Measurements from ENCODE around the gene LBX2. TPM values are rescaled to one million over a fixed set of nuclear protein-coding genes. Genes with fewer than 3 reads are reported as not detected.
A peak's percentile ranks its signal among the peaks of the same experiment; 100 is the strongest.

The LBX2 gene
- total and polyA plus RNA-seq, 10 of the 15 experiments (the other 5 are each of a cell fraction or from before 2014, with no cell fraction given), result 0.08 to 4.0 (median 0.27) TPM

DNA sequence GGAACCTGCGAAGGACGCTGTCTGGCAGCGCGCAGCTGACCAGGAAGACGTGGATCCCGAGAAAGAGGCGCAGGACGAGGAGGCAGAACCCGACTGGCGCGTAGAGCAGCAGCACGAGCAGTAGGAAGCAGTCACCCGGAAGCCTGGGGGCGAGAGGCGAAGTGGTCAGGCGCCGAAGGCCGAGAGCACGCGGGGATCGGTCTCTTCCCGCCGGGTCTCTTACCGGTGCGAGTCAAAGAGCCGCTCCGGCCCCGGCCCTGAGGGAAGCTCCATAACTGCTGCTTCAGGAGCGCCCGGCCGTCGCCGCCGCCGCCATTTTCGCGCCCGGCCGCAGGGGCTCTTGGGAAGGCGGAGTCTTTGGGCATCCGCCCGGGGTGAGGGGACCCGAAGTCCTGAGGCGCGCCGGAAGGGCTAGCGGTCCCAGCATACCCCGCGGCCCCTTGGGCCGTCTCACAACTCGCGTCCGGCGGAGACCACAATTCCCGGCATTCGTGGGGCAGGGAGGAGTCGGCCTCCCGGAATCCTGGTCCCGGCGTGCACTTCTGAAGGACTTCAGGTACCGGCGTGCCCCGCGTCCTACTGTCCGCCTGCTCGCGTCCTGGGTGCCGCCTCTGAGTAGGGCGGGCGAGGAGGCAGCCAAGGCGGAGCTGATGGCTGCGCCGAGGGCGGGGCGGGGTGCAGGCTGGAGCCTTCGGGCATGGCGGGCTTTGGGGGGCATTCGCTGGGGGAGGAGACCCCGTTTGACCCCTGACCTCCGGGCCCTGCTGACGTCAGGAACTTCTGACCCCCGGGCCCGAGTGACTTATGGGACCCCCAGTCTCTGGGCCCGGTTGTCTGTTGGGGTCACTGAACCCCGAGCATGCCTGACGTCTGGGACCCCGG is 30.2 kb upstream of the LBX2 start, which contains the start of the genes AUP1 and HTRA2 (continued):
- TF ChIP-seq MXI1 (IDR thresholded peaks at IDR 0.05; ENCODE audit: low read depth, low read length) (no peak), TBL1XR1 (IDR thresholded peaks at IDR 0.05; ENCODE audit: low read depth, low read length) (no peak; the same call in 1 of the 2 replicates), HDAC6 (IDR thresholded peaks at IDR 0.05; ENCODE audit: unreplicated experiment) (no peak), RUNX3 (IDR thresholded peaks at IDR 0.05; ENCODE audit: low read length) (no peak), EGR1 (IDR thresholded peaks at IDR 0.05; ENCODE audit: borderline replicate concordance in 1 of 2, low read depth in 2 of 2, low read length in 2 of 2) (no peak; a peak in 1 of 3 replicates), NRF1 (conservative IDR thresholded peaks at IDR 0.05; ENCODE audit: low read depth, low read length) (no peak), SMAD5 (IDR thresholded peaks at IDR 0.05; ENCODE audit: low read depth) (peak; percentile 77; the same call in 1 of the 2 replicates), GATAD2B (conservative IDR thresholded peaks at IDR 0.05; ENCODE audit: low read depth) (peak; percentile 61), BCL11A (IDR thresholded peaks at IDR 0.05; ENCODE audit: low read depth, low read length) (peak; percentile 18; the same call in 1 of the 2 replicates), SP1 (IDR thresholded peaks at IDR 0.05; ENCODE audit: low read depth, low read length) (peak; percentile 53), TCF7 (IDR thresholded peaks at IDR 0.05; ENCODE audit: borderline replicate concordance) (peak; percentile 73; the same call in 1 of the 2 replicates), ZBED1 (IDR thresholded peaks at IDR 0.05; ENCODE audit: borderline replicate concordance) (no peak), CBX5 (IDR thresholded peaks at IDR 0.05; ENCODE audit: low read depth) (no peak)
- TF ChIP-seq, protein P1, sequence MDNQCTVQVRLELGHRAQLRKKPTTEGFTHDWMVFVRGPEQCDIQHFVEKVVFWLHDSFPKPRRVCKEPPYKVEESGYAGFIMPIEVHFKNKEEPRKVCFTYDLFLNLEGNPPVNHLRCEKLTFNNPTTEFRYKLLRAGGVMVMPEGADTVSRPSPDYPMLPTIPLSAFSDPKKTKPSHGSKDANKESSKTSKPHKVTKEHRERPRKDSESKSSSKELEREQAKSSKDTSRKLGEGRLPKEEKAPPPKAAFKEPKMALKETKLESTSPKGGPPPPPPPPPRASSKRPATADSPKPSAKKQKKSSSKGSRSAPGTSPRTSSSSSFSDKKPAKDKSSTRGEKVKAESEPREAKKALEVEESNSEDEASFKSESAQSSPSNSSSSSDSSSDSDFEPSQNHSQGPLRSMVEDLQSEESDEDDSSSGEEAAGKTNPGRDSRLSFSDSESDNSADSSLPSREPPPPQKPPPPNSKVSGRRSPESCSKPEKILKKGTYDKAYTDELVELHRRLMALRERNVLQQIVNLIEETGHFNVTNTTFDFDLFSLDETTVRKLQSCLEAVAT (IDR thresholded peaks at IDR 0.05), result peak; percentile 60; the same call in 1 of the 2 replicates
- TF ChIP-seq, protein P2, sequence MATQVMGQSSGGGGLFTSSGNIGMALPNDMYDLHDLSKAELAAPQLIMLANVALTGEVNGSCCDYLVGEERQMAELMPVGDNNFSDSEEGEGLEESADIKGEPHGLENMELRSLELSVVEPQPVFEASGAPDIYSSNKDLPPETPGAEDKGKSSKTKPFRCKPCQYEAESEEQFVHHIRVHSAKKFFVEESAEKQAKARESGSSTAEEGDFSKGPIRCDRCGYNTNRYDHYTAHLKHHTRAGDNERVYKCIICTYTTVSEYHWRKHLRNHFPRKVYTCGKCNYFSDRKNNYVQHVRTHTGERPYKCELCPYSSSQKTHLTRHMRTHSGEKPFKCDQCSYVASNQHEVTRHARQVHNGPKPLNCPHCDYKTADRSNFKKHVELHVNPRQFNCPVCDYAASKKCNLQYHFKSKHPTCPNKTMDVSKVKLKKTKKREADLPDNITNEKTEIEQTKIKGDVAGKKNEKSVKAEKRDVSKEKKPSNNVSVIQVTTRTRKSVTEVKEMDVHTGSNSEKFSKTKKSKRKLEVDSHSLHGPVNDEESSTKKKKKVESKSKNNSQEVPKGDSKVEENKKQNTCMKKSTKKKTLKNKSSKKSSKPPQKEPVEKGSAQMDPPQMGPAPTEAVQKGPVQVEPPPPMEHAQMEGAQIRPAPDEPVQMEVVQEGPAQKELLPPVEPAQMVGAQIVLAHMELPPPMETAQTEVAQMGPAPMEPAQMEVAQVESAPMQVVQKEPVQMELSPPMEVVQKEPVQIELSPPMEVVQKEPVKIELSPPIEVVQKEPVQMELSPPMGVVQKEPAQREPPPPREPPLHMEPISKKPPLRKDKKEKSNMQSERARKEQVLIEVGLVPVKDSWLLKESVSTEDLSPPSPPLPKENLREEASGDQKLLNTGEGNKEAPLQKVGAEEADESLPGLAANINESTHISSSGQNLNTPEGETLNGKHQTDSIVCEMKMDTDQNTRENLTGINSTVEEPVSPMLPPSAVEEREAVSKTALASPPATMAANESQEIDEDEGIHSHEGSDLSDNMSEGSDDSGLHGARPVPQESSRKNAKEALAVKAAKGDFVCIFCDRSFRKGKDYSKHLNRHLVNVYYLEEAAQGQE (IDR thresholded peaks at IDR 0.05; ENCODE audit: low read depth, low read length), result no peak
- TF ChIP-seq, protein P3, sequence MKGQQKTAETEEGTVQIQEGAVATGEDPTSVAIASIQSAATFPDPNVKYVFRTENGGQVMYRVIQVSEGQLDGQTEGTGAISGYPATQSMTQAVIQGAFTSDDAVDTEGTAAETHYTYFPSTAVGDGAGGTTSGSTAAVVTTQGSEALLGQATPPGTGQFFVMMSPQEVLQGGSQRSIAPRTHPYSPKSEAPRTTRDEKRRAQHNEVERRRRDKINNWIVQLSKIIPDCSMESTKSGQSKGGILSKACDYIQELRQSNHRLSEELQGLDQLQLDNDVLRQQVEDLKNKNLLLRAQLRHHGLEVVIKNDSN (IDR thresholded peaks at IDR 0.05; ENCODE audit: borderline replicate concordance, extremely low read length, insufficient read depth, low read depth, low read length), result no peak
- TF ChIP-seq, protein P4, sequence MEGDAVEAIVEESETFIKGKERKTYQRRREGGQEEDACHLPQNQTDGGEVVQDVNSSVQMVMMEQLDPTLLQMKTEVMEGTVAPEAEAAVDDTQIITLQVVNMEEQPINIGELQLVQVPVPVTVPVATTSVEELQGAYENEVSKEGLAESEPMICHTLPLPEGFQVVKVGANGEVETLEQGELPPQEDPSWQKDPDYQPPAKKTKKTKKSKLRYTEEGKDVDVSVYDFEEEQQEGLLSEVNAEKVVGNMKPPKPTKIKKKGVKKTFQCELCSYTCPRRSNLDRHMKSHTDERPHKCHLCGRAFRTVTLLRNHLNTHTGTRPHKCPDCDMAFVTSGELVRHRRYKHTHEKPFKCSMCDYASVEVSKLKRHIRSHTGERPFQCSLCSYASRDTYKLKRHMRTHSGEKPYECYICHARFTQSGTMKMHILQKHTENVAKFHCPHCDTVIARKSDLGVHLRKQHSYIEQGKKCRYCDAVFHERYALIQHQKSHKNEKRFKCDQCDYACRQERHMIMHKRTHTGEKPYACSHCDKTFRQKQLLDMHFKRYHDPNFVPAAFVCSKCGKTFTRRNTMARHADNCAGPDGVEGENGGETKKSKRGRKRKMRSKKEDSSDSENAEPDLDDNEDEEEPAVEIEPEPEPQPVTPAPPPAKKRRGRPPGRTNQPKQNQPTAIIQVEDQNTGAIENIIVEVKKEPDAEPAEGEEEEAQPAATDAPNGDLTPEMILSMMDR (IDR thresholded peaks at IDR 0.05 in 2 of 3, conservative IDR thresholded peaks at IDR 0.05 in 1 of 3; ENCODE audit: control insufficient read depth in 2 of 3, extremely low read depth in 1 of 3, insufficient read depth in 1 of 3, low read depth in 3 of 3, low read length in 3 of 3), result no peak
- TF ChIP-seq, protein P5, sequence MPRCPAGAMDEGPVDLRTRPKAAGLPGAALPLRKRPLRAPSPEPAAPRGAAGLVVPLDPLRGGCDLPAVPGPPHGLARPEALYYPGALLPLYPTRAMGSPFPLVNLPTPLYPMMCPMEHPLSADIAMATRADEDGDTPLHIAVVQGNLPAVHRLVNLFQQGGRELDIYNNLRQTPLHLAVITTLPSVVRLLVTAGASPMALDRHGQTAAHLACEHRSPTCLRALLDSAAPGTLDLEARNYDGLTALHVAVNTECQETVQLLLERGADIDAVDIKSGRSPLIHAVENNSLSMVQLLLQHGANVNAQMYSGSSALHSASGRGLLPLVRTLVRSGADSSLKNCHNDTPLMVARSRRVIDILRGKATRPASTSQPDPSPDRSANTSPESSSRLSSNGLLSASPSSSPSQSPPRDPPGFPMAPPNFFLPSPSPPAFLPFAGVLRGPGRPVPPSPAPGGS (IDR thresholded peaks at IDR 0.05; ENCODE audit: borderline replicate concordance, insufficient read depth, low read depth, low read length, poor library complexity, severe bottlenecking), result no peak
